Measurements from ENCODE around the gene PKMYT1. TPM values are rescaled to one million over a fixed set of nuclear protein-coding genes. Genes with fewer than 3 reads are reported as not detected.
A peak's percentile ranks its signal among the peaks of the same experiment; 100 is the strongest.

Gene PKMYT1
- total RNA-seq, 1 donor from 2014 or later, result 12.2 TPM

- no peak for DNase-seq
These were observed 16.1 kb upstream of the PKMYT1 start for GRCh38 chr16:2996298-2996697.

GRCh38 chr16:2992383-2993081 is 12.3 kb upstream of the PKMYT1 start:
- DNase-seq, result no peak

GRCh38 chr16:2991566-2992261 is 11.5 kb upstream of the PKMYT1 start:
- DNase-seq, result no peak

GRCh38 chr16:2990891-2991290 is 10.6 kb upstream of the PKMYT1 start:
- DNase-seq, result no peak

GRCh38 chr16:2988590-2989099 is 8.4 kb upstream of the PKMYT1 start:
- DNase-seq, result no peak

- DNase-seq, result peak; percentile 96
These were observed 7.6 kb upstream of the PKMYT1 start for GRCh38 chr16:2987833-2988232.

GRCh38 chr16:2987286-2987685 is 7.0 kb upstream of the PKMYT1 start:
- DNase-seq, result no peak

GRCh38 chr16:2986623-2987188 is 6.5 kb upstream of the PKMYT1 start:
- DNase-seq, result no peak

- peak; percentile 51 for DNase-seq
These were observed 5.7 kb upstream of the PKMYT1 start for GRCh38 chr16:2985893-2986355.

- peak; percentile 96 for DNase-seq
These were observed 5.2 kb upstream of the PKMYT1 start for GRCh38 chr16:2985462-2985861.

GRCh38 chr16:2983706-2984136 is 3.5 kb upstream of the PKMYT1 start:
- peak; percentile 85 for DNase-seq

- DNase-seq, result no peak
These were observed 2.2 kb upstream of the PKMYT1 start for GRCh38 chr16:2982402-2982801.

GRCh38 chr16:2981899-2982250 is 1.6 kb upstream of the PKMYT1 start:
- DNase-seq, result no peak

GRCh38 chr16:2981177-2981898 is 1.1 kb upstream of the PKMYT1 start:
- no peak for DNase-seq

- no peak for DNase-seq
These were observed 498 bp downstream of the PKMYT1 start for GRCh38 chr16:2979669-2980226.

GRCh38 chr16:2977440-2977839 is 2.8 kb downstream of the PKMYT1 start:
- no peak for DNase-seq

GRCh38 chr16:2976673-2977072 is 3.6 kb downstream of the PKMYT1 start:
- no peak for DNase-seq

- no peak for DNase-seq
These were observed 4.0 kb downstream of the PKMYT1 start for GRCh38 chr16:2976201-2976600.

GRCh38 chr16:2975161-2975795 is 5.0 kb downstream of the PKMYT1 start:
- DNase-seq, result no peak

GRCh38 chr16:2974319-2975056 is 5.8 kb downstream of the PKMYT1 start:
- no peak for DNase-seq
